Body of pancreas (tissue), 4 donors: ENCODE measurements around the gene STAMBPL1.

Experiments used
- POLR2A ChIP-seq, 3 donors: fragments of 450-650 bp; IDR thresholded peaks; one replicate each; pipeline ENCODE4 v1.6.1; 2016; ENCODE audit warnings: antibody characterized with exemption in 3 of 3, mild to moderate bottlenecking in 2 of 3
- TF ChIP-seq, protein P1 (sequence below), 7 experiments: fragments of 450-650 bp in 4 of 7; fragments of 200-600 bp in 3 of 7; sonication (generic) in 3 of 7; IDR thresholded peaks; one replicate each; pipeline ENCODE4 v1.5.1; 2016 to 2019; ENCODE audit warnings: antibody characterized with exemption in 7 of 7

DNA sequence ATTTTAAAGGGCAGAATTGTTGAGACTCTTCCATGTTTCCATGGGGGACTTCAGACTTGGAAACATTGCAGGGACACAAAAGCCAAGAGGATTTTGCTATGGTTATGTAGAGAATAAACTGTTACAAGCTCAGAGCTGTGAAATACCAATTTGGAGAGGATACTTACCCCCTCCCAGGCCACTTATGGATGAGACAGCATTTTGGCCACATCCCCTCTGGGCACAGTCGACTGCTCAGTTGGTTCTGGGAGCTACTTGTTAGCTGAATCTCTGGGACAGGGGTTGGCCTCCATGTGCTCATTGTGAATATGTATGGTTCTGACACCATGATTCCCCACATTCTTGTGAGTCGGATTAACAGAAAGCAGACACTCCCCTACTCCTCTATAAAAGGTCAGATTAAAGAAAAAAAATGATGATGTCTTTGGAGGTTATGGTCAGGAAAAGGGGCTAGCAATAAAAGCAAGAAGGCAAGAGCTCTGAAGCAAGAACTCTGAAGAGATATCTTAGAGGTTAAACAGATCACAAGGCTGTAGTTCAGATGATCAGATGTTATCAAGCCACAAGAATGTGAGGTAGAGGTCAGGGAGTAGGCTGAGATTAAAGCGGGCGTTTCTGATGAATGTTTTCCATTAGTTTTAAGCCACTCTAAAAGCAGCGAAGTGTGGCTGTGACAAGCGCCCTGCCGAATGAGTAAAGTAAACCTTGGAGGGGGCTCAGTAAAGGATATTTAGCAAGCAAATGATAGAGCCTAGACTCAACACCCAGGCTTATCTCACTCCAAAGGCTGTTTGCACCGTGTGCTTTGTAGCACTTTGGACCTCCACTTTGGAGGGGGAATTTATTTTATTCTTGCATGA lies 17.2 kb downstream of the STAMBPL1 start:
- TF ChIP-seq, protein P1, sequence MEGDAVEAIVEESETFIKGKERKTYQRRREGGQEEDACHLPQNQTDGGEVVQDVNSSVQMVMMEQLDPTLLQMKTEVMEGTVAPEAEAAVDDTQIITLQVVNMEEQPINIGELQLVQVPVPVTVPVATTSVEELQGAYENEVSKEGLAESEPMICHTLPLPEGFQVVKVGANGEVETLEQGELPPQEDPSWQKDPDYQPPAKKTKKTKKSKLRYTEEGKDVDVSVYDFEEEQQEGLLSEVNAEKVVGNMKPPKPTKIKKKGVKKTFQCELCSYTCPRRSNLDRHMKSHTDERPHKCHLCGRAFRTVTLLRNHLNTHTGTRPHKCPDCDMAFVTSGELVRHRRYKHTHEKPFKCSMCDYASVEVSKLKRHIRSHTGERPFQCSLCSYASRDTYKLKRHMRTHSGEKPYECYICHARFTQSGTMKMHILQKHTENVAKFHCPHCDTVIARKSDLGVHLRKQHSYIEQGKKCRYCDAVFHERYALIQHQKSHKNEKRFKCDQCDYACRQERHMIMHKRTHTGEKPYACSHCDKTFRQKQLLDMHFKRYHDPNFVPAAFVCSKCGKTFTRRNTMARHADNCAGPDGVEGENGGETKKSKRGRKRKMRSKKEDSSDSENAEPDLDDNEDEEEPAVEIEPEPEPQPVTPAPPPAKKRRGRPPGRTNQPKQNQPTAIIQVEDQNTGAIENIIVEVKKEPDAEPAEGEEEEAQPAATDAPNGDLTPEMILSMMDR (IDR thresholded peaks at IDR 0.05), result no peak
- no peak for TF ChIP-seq POLR2A (IDR thresholded peaks at IDR 0.05)
